Epithelial cell of proximal tubule (primary cell): ENCODE results near the gene ETS2. TPM values are rescaled to one million over a fixed set of nuclear protein-coding genes. Genes with fewer than 3 reads are reported as not detected.

Source experiments
- DNase-seq: peaks from one replicate; pipeline ENCODE4 v3.0.0-alpha.2; 2011; ENCODE audit warnings: low read depth
- H3K4me3 ChIP-seq: 2 replicates; pipeline ENCODE4 v1.5.1; 2011; ENCODE audit warnings: low read depth, mild to moderate bottlenecking, low read length
- CTCF ChIP-seq: conservative IDR thresholded peaks from 2 replicates; pipeline ENCODE4 v1.5.1; 2012; ENCODE audit warnings: low read depth, mild to moderate bottlenecking, low read length
- total RNA-seq: library from RNA; depleted of rRNA; stranded (reverse); fragments of >200 nt; gene quantifications from 2 replicates; pipeline ENCODE4 v1.2.3, GENCODE V29; 2015

Gene ETS2
- total RNA-seq, 1 donor from 2014 or later, result 11.1 TPM

- TF ChIP-seq CTCF, result no peak
- no peak overlapping the region for H3K4me3 ChIP-seq
- DNase-seq, result no peak
Measured at GRCh38 chr21:38761531-38761930, 44.2 kb upstream of the ETS2 start.

- no peak for DNase-seq
- TF ChIP-seq CTCF, result no peak
- H3K4me3 ChIP-seq, result no peak overlapping the region
Measured at GRCh38 chr21:38765056-38765455, 40.7 kb upstream of the ETS2 start.

DNA sequence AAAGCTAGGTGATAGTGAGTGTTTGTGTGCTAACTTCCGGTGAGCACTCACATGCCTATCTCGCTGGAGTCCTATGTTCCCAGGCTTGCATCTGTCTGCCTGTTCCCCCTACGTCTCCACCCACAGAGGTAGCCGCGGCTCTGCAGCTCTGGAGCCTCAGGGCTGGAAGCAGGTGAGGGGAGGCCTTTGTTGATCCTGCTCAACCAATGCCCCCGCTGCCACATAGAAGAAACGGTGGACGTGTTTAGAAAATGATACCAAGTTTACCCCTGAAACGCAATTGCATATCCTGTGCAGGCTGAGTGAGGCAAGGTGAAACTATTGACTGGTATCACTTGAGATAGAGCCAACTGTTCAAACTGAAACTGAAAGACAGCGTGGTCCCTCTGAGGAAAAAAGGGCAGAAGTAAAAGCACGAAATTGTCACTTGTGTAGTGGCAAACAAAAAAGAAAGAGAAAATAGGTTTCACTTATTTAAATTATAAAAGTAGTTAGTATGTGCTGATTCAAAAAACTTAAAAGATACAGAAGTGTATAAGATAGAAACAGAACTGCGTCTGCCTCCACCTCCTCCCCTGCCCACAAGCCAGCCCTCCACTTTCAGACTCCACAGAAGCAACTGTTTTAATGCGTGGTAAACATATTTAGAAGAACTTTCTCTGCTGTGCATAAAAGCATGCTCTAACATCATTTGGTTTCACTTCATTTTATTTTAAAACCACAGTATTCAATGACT, 38.6 kb upstream of the ETS2 start:
- TF ChIP-seq CTCF, result no peak
- DNase-seq, result no peak
- peak overlapping the region; percentile 29 for H3K4me3 ChIP-seq

DNA sequence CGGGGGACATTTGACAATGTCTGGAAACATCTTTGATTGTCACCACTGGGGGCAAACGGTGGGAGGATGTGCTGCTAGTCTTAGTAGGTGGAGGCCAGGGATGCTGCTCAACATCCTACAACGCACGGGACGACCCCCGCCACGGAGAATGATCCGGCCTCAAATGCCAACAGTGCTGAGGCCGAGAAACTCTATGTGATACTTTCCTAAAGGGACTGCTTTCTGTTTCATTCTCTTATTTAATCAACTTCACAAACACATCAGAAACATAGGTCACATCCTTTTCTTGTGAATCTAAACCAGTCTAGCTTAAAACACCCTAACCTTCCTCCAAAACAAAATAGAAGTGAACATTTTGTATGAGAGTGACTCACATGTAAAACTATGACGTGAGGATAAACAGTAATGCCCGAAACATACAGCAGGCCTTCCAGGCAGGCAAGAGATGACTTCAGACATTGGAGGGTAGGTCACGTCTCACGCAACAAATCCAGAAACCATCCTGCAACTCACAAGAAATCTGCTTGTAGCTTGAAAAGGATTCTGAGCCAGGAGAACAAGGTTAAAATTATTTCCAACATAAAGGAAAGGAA, 37.2 kb upstream of the ETS2 start:
- H3K4me3 ChIP-seq, result no peak overlapping the region
- no peak for DNase-seq

DNA sequence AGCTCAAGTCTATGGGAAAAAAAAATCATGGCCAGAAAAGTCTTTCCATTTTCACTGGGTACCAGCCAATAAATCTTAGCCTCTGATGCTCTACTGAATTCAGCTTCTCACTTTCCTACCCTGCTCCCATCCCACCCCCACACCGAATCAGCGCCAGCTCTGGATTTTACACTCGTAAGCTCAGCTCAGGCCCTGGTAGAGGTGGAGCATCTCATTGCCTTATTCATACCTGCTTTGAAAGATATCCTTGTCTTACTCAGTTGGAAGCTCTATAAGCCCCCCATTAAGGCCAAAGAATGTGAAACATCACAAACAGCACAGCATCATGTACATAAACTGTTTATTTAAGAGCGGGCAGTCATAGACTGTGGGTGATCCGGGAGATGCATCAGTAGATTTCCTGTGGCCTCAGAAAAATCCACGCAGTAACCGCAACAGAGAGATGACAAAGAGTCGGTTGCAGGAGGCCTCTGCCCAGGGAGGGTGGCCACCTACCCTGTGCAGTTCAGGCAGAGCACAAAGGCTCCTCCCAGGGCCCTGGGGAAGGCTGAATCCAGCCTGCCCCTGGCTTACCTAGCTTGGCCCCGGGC, 36.4 kb upstream of the ETS2 start:
- no peak overlapping the region for H3K4me3 ChIP-seq
- no peak for TF ChIP-seq CTCF
- DNase-seq, result no peak

More for the DNA sequence above, 37.2 kb upstream of the ETS2 start:
- no peak for TF ChIP-seq CTCF

DNA sequence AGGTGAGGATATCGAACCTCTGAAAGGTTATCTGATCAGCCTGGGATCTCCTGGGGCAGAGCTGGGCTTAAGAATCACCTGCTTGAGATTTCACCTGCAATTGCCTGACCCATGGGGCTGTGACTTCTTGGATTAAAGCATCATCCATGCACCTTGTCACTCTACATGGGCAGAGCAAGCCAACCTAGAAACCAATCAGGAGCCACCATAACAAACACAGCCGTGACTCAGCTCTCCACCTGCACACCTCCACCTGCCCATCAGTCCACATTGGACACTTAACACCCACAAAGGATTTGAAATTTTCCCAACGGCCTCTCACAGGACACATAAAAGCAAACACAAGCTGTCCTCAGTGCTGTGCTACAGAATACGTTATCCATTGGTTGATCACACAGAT, 35.1 kb upstream of the ETS2 start:
- no peak for TF ChIP-seq CTCF
- H3K4me3 ChIP-seq, result no peak overlapping the region
- no peak for DNase-seq
